GM20000 (cell line): Measurements from ENCODE around the gene AJUBA.
"Not testable (repeated sequence)": the region's sequence is repeated elsewhere in the genome, so short reads cannot be mapped to it uniquely, and the experiment has no call there.

ENCODE experiments used
- DNase-seq: peaks from one replicate; pipeline ENCODE4 v3.0.0; 2012; ENCODE audit warnings: low spot score
- CTCF ChIP-seq: IDR thresholded peaks from 2 replicates; pipeline ENCODE4 v1.5.1; 2012; ENCODE audit warnings: mild to moderate bottlenecking, control low read depth; ENCODE audit errors: extremely low read depth, missing control alignments

Gene AJUBA

DNA sequence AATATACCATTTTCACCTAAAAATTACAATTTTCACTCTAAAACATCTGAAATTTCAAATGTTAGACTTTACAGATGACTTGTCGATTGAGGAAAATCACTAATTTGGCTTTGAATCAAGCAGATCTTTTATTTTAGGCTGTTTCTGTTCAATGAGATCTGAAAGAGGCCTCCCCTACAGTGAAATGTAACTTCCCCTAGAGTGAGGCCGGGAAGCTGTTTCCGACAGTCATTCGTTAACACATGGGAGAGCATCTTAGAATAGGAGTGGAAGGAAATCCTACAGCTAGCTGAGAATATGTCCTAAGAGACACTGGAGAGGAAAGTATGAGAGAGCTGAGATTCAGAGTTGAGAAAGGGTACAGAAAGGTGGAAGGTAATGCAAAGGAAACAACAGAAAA is 33.3 kb upstream of the AJUBA start:
- no peak for TF ChIP-seq CTCF
- DNase-seq = no peak

GRCh38 chr14:23013749-23014054 is 31.4 kb upstream of the AJUBA start:
- DNase-seq = not testable (repeated sequence)

DNA sequence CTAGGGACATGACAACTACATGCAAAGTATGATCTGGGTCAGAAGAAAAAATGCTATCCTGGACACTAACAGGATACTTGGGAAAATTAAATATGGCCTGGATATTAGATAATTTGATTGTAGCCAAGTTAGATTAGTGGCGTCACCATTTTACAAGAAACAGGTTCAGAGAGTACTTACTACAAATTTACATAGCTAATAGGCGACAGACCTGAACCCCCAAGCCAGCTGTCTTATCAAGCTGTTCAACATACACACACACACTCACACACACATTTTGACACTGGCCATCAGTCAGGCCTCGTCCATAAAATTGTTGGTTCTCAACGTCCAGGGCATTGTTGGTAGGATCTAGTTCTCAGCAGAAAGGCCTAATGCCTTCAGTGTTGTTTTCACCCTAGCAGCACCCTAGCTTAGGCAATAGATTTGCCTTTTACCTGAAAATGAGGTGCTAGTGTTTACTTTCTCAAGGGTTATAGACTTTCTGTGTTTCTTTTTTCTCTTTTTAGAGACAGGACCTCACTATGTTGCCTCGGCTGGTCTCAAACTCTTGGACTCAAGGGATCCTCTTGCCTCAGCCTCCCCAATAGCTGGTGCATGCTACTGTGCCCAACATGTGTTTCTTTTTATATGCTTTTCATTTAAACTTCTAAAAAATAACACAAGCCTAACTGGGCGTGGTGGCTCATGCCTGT is 30.9 kb upstream of the AJUBA start:
- no peak for DNase-seq
- TF ChIP-seq CTCF = no peak

- no peak for TF ChIP-seq CTCF
- peak; percentile 92 for DNase-seq
Observed at GRCh38 chr14:23009939-23010726, 27.8 kb upstream of the AJUBA start, which contains the start of gene C14orf93. Gene C14orf93, minus strand, starts transcription at chr14:23010143. Its CDS starts 11,120 bp downstream, at chr14:22999023.

GRCh38 chr14:23009483-23009938 is 27.2 kb upstream of the AJUBA start:
- no peak for DNase-seq
- no peak for TF ChIP-seq CTCF

- DNase-seq = no peak
- no peak for TF ChIP-seq CTCF
Observed at GRCh38 chr14:23008831-23009230, 26.5 kb upstream of the AJUBA start.

GRCh38 chr14:23006544-23007419 is 24.4 kb upstream of the AJUBA start:
- DNase-seq = peak; percentile 98

More at GRCh38 chr14:23006544-23007419, 24.4 kb upstream of the AJUBA start:
- TF ChIP-seq CTCF = no peak
